VCaP (cell line): ENCODE results near the gene SYT6.

ENCODE experiments used
- H3K27ac ChIP-seq: fragments of 450-650 bp; 2 replicates; pipeline ENCODE4 v1.5.1; 2017
- TF ChIP-seq, protein P1 (sequence below): fragments of 450-650 bp; conservative IDR thresholded peaks from 2 replicates; pipeline ENCODE4 v1.5.1; 2017; ENCODE audit warnings: mild to moderate bottlenecking, moderate library complexity

The SYT6 gene

GRCh38 chr1:114054148-114054547 is 99.5 kb downstream of the SYT6 start:
- TF ChIP-seq, protein P1, sequence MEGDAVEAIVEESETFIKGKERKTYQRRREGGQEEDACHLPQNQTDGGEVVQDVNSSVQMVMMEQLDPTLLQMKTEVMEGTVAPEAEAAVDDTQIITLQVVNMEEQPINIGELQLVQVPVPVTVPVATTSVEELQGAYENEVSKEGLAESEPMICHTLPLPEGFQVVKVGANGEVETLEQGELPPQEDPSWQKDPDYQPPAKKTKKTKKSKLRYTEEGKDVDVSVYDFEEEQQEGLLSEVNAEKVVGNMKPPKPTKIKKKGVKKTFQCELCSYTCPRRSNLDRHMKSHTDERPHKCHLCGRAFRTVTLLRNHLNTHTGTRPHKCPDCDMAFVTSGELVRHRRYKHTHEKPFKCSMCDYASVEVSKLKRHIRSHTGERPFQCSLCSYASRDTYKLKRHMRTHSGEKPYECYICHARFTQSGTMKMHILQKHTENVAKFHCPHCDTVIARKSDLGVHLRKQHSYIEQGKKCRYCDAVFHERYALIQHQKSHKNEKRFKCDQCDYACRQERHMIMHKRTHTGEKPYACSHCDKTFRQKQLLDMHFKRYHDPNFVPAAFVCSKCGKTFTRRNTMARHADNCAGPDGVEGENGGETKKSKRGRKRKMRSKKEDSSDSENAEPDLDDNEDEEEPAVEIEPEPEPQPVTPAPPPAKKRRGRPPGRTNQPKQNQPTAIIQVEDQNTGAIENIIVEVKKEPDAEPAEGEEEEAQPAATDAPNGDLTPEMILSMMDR: no peak
- H3K27ac ChIP-seq: no peak overlapping the region

- H3K27ac ChIP-seq: no peak overlapping the region
- TF ChIP-seq, protein P1: no peak
Observed at GRCh38 chr1:114048232-114048631, 105.4 kb downstream of the SYT6 start.

GRCh38 chr1:114043548-114043947 is 110.1 kb downstream of the SYT6 start:
- H3K27ac ChIP-seq: no peak overlapping the region
- TF ChIP-seq, protein P1: no peak

DNA sequence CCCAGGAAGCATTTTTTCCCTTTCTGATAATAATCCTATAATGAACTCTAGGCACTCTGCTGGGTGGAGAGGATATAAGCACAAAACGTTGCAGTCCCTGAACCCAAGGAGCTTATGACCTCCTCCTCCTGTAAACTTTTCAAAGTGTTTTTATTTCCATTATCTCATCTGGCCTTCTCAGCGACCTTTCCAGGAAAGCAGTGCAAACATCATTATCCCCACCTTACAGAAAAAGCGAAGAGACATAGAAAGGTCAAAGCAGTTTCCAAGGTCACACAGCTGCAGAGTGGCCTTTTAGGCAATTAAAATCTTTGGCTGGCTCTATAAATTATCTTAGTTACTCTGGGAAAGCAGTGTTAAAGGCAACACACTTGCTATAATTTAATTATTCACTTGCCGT is 110.6 kb downstream of the SYT6 start:
- TF ChIP-seq, protein P1: no peak

DNA sequence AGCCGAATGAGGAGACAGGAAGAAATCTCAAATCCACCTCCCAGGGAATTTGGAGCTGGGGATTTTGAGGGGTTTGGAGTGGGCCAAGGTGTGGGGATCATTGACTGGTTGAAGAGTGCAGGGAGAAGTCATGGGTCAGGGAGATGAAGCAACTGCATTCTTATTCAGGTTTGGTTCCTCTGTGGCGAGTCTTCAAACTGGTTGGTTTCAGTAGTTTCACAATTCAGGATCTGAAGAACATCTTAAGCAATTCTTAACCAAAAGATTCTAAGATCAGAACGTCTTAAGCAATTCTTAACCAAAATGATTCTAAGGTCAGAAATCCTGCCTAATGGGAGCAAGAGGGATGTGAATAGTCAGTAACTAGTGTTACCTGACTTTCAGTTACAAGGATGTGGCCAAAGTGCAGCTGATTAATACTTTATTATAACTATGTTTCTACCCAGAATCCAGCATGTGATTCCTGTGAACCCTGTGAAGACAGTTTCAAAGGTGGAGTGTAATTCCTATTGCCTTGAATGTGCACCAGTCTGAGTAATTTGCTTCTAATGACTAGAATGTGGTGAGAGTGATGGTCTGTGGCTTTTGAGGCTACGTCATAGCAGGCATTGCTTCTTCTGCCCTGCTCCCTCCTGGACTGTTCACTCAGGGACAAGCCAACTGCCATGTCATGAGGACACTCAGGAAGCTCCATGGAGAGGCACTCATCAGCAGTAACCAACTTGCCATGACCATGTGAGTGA is 113.2 kb downstream of the SYT6 start:
- TF ChIP-seq, protein P1: no peak
- H3K27ac ChIP-seq: no peak overlapping the region

More for the DNA sequence above, 110.6 kb downstream of the SYT6 start:
- no peak overlapping the region for H3K27ac ChIP-seq
